IMR-90 (cell line): ENCODE data around the gene GGACT. TPM values are rescaled to one million over a fixed set of nuclear protein-coding genes. Genes with fewer than 3 reads are reported as not detected.

Source experiments
- ATAC-seq: fragments of 200-7000 bp; cut with Tn5 transposase; 2 replicates; pipeline ENCODE4 v1.9.1; 2020; ENCODE audit warnings: low read depth, mild to moderate bottlenecking, moderate library complexity
- BruUV-seq: library from RNA; stranded (reverse); fragments of 400-500 nt; replicated peaks from 2 replicates; lab custom pipeline; 2021; lab: Mats Ljungman, UMichigan
- CTCF ChIA-PET: fragments of 300-600 bp; formaldehyde crosslinking; extraction: SDS; loops from one replicate; lab custom pipeline; 2021; ENCODE audit warnings: antibody characterized with exemption; lab: Yijun Ruan, JAX
- POLR2A ChIA-PET: fragments of 300-600 bp; sonication (Branson Sonifier 250); formaldehyde crosslinking; loops from one replicate; lab custom pipeline; 2022; ENCODE audit warnings: antibody characterized with exemption; ENCODE audit not compliant: unreplicated experiment; lab: Charles Lee
- DNase-seq: peaks from one replicate; pipeline ENCODE4 v3.0.0; 2013
- H2AFZ ChIP-seq: replicated peaks from 2 replicates; pipeline ENCODE3; 2013; ENCODE audit warnings: low read length, mild to moderate bottlenecking; ENCODE audit not compliant: poor library complexity
- H2AK5ac ChIP-seq: 2 replicates; pipeline ENCODE4 v1.6.1; 2013; ENCODE audit warnings: low read depth, low read length, inconsistent platforms
- H2AK9ac ChIP-seq: replicated peaks from 2 replicates; pipeline ENCODE3; 2013; ENCODE audit warnings: mild to moderate bottlenecking, low read depth, low read length, moderate library complexity; ENCODE audit not compliant: poor library complexity
- H2BK120ac ChIP-seq: 2 replicates; pipeline ENCODE4 v1.6.1; 2013; ENCODE audit warnings: low read depth, low read length, inconsistent platforms
- H2BK15ac ChIP-seq: 3 replicates; pipeline ENCODE4 v1.6.1; 2013; ENCODE audit warnings: low read depth, low read length, inconsistent platforms
- H2BK20ac ChIP-seq: 2 replicates; pipeline ENCODE4 v1.6.1; 2013; ENCODE audit warnings: low read depth, mild to moderate bottlenecking, inconsistent platforms, low read length, moderate library complexity
- H2BK5ac ChIP-seq: 2 replicates; pipeline ENCODE4 v1.6.1; 2013; ENCODE audit warnings: mild to moderate bottlenecking, low read depth, low read length, inconsistent platforms; ENCODE audit not compliant: poor library complexity, severe bottlenecking
- H3K14ac ChIP-seq: replicated peaks from 2 replicates; pipeline ENCODE4 v1.6.1; 2013; ENCODE audit warnings: low read depth, low read length, inconsistent platforms
- H3K18ac ChIP-seq: 2 replicates; pipeline ENCODE4 v1.6.1; 2013; ENCODE audit warnings: low read depth, low read length, control low read depth
- H3K23ac ChIP-seq: 2 replicates; pipeline ENCODE4 v1.6.1; 2013; ENCODE audit warnings: low read depth, low read length, inconsistent platforms
- H3K27ac ChIP-seq: 2 replicates; pipeline ENCODE4 v1.5.1; 2013; ENCODE audit warnings: mild to moderate bottlenecking, control low read depth, low read length; ENCODE audit not compliant: insufficient read depth
- H3K27me3 ChIP-seq: 2 replicates; pipeline ENCODE4 v1.6.1; 2013; ENCODE audit warnings: low read length; ENCODE audit not compliant: control insufficient read depth, insufficient read depth
- H3K36me3 ChIP-seq: 2 replicates; pipeline ENCODE4 v1.6.1; 2013; ENCODE audit warnings: low read length, mixed read lengths; ENCODE audit not compliant: control insufficient read depth, insufficient read depth
- H3K4ac ChIP-seq: 2 replicates; pipeline ENCODE4 v1.6.1; 2013; ENCODE audit warnings: low read depth, low read length, inconsistent platforms
- H3K4me1 ChIP-seq: 2 replicates; pipeline ENCODE4 v1.6.1; 2013; ENCODE audit warnings: low read length, mixed read lengths; ENCODE audit not compliant: control insufficient read depth, insufficient read depth
- H3K4me2 ChIP-seq: 2 replicates; pipeline ENCODE4 v1.6.1; 2013; ENCODE audit warnings: low read depth, mild to moderate bottlenecking, control low read depth, low read length, moderate library complexity
- H3K4me3 ChIP-seq: 2 replicates; pipeline ENCODE4 v1.5.1; 2013; ENCODE audit warnings: low read depth, mild to moderate bottlenecking, control low read depth, low read length, moderate library complexity; ENCODE audit not compliant: insufficient read depth
- H3K56ac ChIP-seq: 2 replicates; pipeline ENCODE4 v1.6.1; 2013; ENCODE audit warnings: low read length, inconsistent platforms; ENCODE audit not compliant: insufficient read depth; ENCODE audit errors: extremely low read depth
- H3K79me1 ChIP-seq, 2 experiments: 2 replicates each; pipeline ENCODE4 v1.6.1; 2013; ENCODE audit warnings: low read length in 2 of 2, inconsistent platforms in 1 of 2, low read depth in 1 of 2
- H3K9ac ChIP-seq: 2 replicates; pipeline ENCODE4 v1.6.1; 2013; ENCODE audit warnings: low read depth, low read length, control low read depth
- H3K9me1 ChIP-seq: 2 replicates; pipeline ENCODE4 v1.6.1; 2013; ENCODE audit warnings: low read length, inconsistent platforms; ENCODE audit not compliant: insufficient read depth
- H3K9me3 ChIP-seq: 2 replicates; pipeline ENCODE4 v1.6.1; 2013; ENCODE audit warnings: low read length; ENCODE audit not compliant: control insufficient read depth, insufficient read depth
- H4K20me1 ChIP-seq: 2 replicates; pipeline ENCODE4 v1.6.1; 2013; ENCODE audit warnings: low read length, inconsistent platforms; ENCODE audit not compliant: insufficient read depth
- H4K5ac ChIP-seq: 2 replicates; pipeline ENCODE4 v1.6.1; 2013; ENCODE audit warnings: mild to moderate bottlenecking, low read depth, low read length, control low read depth
- H4K8ac ChIP-seq, 2 experiments: 2 replicates each; pipeline ENCODE4 v1.6.1; 2013; ENCODE audit warnings: low read depth in 2 of 2, low read length in 2 of 2, control low read depth in 1 of 2, inconsistent platforms in 1 of 2
- H4K91ac ChIP-seq: 2 replicates; pipeline ENCODE4 v1.6.1; 2013; ENCODE audit warnings: low read depth, low read length, inconsistent platforms; ENCODE audit not compliant: insufficient read depth
- BHLHE40 ChIP-seq: fragments of 150-350 bp; IDR thresholded peaks from 2 replicates; pipeline ENCODE4 v1.6.1; 2016; ENCODE audit warnings: mild to moderate bottlenecking, low read depth, low read length
- CEBPB ChIP-seq: IDR thresholded peaks from 2 replicates; pipeline ENCODE4 v1.6.1; 2012; ENCODE audit warnings: low read depth, low read length, improper control_type of control experiment
- CHD1 ChIP-seq: IDR thresholded peaks from 2 replicates; pipeline ENCODE4 v1.6.1; 2012; ENCODE audit warnings: low read depth, low read length, improper control_type of control experiment
- FOS ChIP-seq: fragments of 150-350 bp; IDR thresholded peaks from 2 replicates; pipeline ENCODE4 v1.6.1; 2016; ENCODE audit warnings: low read depth, low read length
- MAFK ChIP-seq: IDR thresholded peaks from 2 replicates; pipeline ENCODE4 v1.6.1; 2012; ENCODE audit warnings: low read depth, low read length, improper control_type of control experiment
- MAZ ChIP-seq: IDR thresholded peaks from 2 replicates; pipeline ENCODE4 v1.6.1; 2012; ENCODE audit warnings: low read depth, mild to moderate bottlenecking, low read length, improper control_type of control experiment, moderate library complexity, borderline replicate concordance
- MXI1 ChIP-seq: IDR thresholded peaks from 2 replicates; pipeline ENCODE4 v1.6.1; 2012; ENCODE audit warnings: low read depth, mild to moderate bottlenecking, low read length, moderate library complexity, borderline replicate concordance
- NFE2L2 ChIP-seq: fragments of 150-350 bp; IDR thresholded peaks from 2 replicates; pipeline ENCODE4 v1.6.1; 2016; ENCODE audit warnings: low read depth, mild to moderate bottlenecking, low read length
- POLR2A ChIP-seq: IDR thresholded peaks from 2 replicates; pipeline ENCODE4 v1.6.1; 2012; ENCODE audit warnings: mild to moderate bottlenecking, low read depth, low read length
- RAD21 ChIP-seq: IDR thresholded peaks from 2 replicates; pipeline ENCODE4 v1.6.1; 2012; ENCODE audit warnings: low read length, improper control_type of control experiment
- RCOR1 ChIP-seq: IDR thresholded peaks from 2 replicates; pipeline ENCODE4 v1.6.1; 2012; ENCODE audit warnings: mild to moderate bottlenecking, low read length, improper control_type of control experiment; ENCODE audit not compliant: insufficient replicate concordance
- RFX5 ChIP-seq: IDR thresholded peaks from 2 replicates; pipeline ENCODE4 v1.8.0; 2012; ENCODE audit warnings: low read depth, mild to moderate bottlenecking, low read length, moderate library complexity
- SMC3 ChIP-seq: fragments of 150-350 bp; IDR thresholded peaks from 2 replicates; pipeline ENCODE4 v1.6.1; 2016; ENCODE audit warnings: low read depth, mild to moderate bottlenecking, antibody characterized with exemption, low read length, moderate library complexity
- WGBS, 2 experiments: methylation state at CpG; one replicate each; pipeline versions ENCODE4 v1.1.5 to v1.1.7; 2013; ENCODE audit warnings: missing lambda C conversion rate in 2 of 2; ENCODE audit not compliant: insufficient read length in 1 of 2; ENCODE audit errors: extremely low coverage in 2 of 2; 5-methylcytosine and 5-hydroxymethylcytosine counted together
- dilution Hi-C: fragments of 300-500 bp; cut with HindIII; formaldehyde crosslinking; loops from one replicate; pipeline ENCODE4 v1.14.3; 2018; ENCODE audit warnings: low sequenced_read_pairs; ENCODE audit not compliant: unreplicated experiment
- in situ Hi-C: fragments of 300-500 bp; cut with MboI; formaldehyde crosslinking; loops from 3 replicates; pipeline ENCODE4 v1.14.3; 2019; ENCODE audit warnings: low sequenced_read_pairs, inconsistent platforms, mixed read lengths
- intact Hi-C: fragments of 100-400 bp; cut with micrococcal nuclease; formaldehyde crosslinking; loops from 2 replicates; pipeline ENCODE4 v1.10.0; 2022
- polyA plus RNA-seq, 3 experiments: library from polyadenylated mRNA; depleted of rRNA; stranded (reverse); fragments of >200 nt; gene quantifications; 2 replicates each; pipeline ENCODE4 v1.2.3, GENCODE V29; 2012; ENCODE audit warnings: low replicate concordance in 1 of 3
- total RNA-seq: library from RNA; depleted of rRNA; stranded (reverse); fragments of >200 nt; gene quantifications from 2 replicates; pipeline ENCODE4 v1.2.3, GENCODE V29; 2012
- TF ChIP-seq, protein P1 (sequence below): fragments of 150-350 bp; IDR thresholded peaks from 2 replicates; pipeline ENCODE4 v1.6.1; 2016; ENCODE audit warnings: low read depth, mild to moderate bottlenecking, low read length, moderate library complexity, borderline replicate concordance
- TF ChIP-seq, protein P2 (sequence below): conservative IDR thresholded peaks from 2 replicates; pipeline ENCODE4 v1.5.1; 2012; ENCODE audit warnings: mild to moderate bottlenecking, low read depth, low read length, improper control_type of control experiment
- TF ChIP-seq, protein P3 (sequence below): fragments of 150-350 bp; IDR thresholded peaks from 2 replicates; pipeline ENCODE4 v1.6.1; 2017; ENCODE audit warnings: mild to moderate bottlenecking, antibody characterized with exemption, low read length, low read depth

Gene GGACT
- total and polyA plus RNA-seq, 2 of the 4 experiments (the other 2 are of a cell fraction): 2.0 to 2.6 TPM

DNA sequence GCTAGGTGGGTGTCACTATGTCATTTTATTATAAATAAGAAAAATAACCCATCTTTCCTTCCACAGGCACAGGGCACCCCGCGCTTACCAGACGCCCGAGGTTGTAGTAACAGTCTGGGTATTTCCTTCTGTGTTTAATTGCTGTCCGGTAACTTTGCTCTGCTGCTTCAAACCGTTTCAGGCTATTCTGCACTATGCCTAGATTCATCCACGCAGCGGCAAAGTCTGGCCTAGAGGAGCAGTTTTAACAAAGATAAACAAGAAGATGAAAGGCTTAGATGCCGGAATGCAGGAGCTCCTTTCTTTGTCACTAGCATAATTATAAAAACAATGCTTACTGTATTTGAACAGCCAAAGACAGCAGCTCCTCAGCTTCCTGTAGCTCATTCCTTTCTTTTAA is 36.9 kb upstream of the GGACT start:
- Histone ChIP-seq H3K4me3 (no peak overlapping the region), H3K9me3 (no peaks in the 10 kb centered on the region), H3K79me1 (no peaks in the 10 kb centered on the region), H2BK20ac (no peak overlapping the region), H3K14ac (no peak overlapping the region), H2AFZ (no peak overlapping the region), H3K27me3 (no peaks in the 10 kb centered on the region), H4K5ac (no peak overlapping the region), H3K4ac (no peak overlapping the region), H4K8ac (no peak overlapping the region), H3K4me1 (peaks cover 3% of the 10 kb centered on the region; the same call in 1 of the 2 replicates), H4K91ac (no peak overlapping the region), H2AK5ac (no peak overlapping the region), H3K9ac (no peak overlapping the region), H2BK5ac (no peak overlapping the region), H2BK120ac (no peak overlapping the region), H2BK15ac (no peak overlapping the region), H3K36me3 (peaks cover 6% of the 10 kb centered on the region), H3K27ac (no peak overlapping the region), H4K20me1 (no peaks in the 10 kb centered on the region), H2AK9ac (no peak overlapping the region), H3K18ac (no peak overlapping the region), H3K4me2 (no peak overlapping the region), H3K23ac (no peak overlapping the region), H3K56ac (no peak overlapping the region), H3K9me1 (peaks cover 2% of the 10 kb centered on the region; the same call in 1 of the 2 replicates)
- no TSS peak for BruUV-seq
- no CpG with 5 or more reads among the region's 9 CpGs for WGBS, 2 experiments
- in situ Hi-C loops: no loop called here
- ATAC-seq: peak; percentile 48
- DNase-seq: no peak
- ChIA-PET CTCF (no interaction called here), POLR2A (no interaction called here)
- intact Hi-C loops: no loop called here
- TF ChIP-seq, protein P1, sequence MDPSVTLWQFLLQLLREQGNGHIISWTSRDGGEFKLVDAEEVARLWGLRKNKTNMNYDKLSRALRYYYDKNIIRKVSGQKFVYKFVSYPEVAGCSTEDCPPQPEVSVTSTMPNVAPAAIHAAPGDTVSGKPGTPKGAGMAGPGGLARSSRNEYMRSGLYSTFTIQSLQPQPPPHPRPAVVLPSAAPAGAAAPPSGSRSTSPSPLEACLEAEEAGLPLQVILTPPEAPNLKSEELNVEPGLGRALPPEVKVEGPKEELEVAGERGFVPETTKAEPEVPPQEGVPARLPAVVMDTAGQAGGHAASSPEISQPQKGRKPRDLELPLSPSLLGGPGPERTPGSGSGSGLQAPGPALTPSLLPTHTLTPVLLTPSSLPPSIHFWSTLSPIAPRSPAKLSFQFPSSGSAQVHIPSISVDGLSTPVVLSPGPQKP: no peak
- TF ChIP-seq SMC3 (no peak), CEBPB (no peak), BHLHE40 (no peak), FOS (no peak), MAZ (no peak), RCOR1 (no peak), CHD1 (no peak), MAFK (no peak), RFX5 (no peak), RAD21 (no peak), NFE2L2 (no peak), MXI1 (no peak), POLR2A (no peak)
- TF ChIP-seq, protein P2, sequence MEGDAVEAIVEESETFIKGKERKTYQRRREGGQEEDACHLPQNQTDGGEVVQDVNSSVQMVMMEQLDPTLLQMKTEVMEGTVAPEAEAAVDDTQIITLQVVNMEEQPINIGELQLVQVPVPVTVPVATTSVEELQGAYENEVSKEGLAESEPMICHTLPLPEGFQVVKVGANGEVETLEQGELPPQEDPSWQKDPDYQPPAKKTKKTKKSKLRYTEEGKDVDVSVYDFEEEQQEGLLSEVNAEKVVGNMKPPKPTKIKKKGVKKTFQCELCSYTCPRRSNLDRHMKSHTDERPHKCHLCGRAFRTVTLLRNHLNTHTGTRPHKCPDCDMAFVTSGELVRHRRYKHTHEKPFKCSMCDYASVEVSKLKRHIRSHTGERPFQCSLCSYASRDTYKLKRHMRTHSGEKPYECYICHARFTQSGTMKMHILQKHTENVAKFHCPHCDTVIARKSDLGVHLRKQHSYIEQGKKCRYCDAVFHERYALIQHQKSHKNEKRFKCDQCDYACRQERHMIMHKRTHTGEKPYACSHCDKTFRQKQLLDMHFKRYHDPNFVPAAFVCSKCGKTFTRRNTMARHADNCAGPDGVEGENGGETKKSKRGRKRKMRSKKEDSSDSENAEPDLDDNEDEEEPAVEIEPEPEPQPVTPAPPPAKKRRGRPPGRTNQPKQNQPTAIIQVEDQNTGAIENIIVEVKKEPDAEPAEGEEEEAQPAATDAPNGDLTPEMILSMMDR: no peak
- TF ChIP-seq, protein P3, sequence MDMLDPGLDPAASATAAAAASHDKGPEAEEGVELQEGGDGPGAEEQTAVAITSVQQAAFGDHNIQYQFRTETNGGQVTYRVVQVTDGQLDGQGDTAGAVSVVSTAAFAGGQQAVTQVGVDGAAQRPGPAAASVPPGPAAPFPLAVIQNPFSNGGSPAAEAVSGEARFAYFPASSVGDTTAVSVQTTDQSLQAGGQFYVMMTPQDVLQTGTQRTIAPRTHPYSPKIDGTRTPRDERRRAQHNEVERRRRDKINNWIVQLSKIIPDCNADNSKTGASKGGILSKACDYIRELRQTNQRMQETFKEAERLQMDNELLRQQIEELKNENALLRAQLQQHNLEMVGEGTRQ: no peak
- dilution Hi-C loops: no loop called here
